BLaER1 treated with 17β-estradiol and CSF1 and Interleukin-3, amounts not matched to agents 10 nM and 100 nM (cell line): ENCODE results near the gene TGIF2.

Experiments used
- H3K27ac ChIP-seq, 11 experiments: shearing (Covaris generic); formaldehyde crosslinking; 2 replicates each; pipeline ENCODE4 v1.8.1; 2022
- H3K27me3 ChIP-seq, 11 experiments: shearing (Covaris generic); formaldehyde crosslinking; 2 replicates each; pipeline ENCODE4 v1.8.1; 2022
- H3K36me3 ChIP-seq, 11 experiments: shearing (Covaris generic); formaldehyde crosslinking; 2 replicates each; pipeline ENCODE4 v1.8.1; 2022
- H3K4me1 ChIP-seq, 10 experiments: shearing (Covaris generic); formaldehyde crosslinking; 2 replicates each; pipeline ENCODE4 v1.8.1; 2022
- H3K4me2 ChIP-seq, 11 experiments: shearing (Covaris generic); formaldehyde crosslinking; 2 replicates each; pipeline ENCODE4 v1.8.1; 2022
- H3K4me3 ChIP-seq, 10 experiments: shearing (Covaris generic); formaldehyde crosslinking; 2 replicates each; pipeline ENCODE4 v1.8.1; 2022
- H3K9ac ChIP-seq, 11 experiments: shearing (Covaris generic); formaldehyde crosslinking; 2 replicates each; pipeline ENCODE4 v1.8.1; 2022
- H3K9me3 ChIP-seq, 11 experiments: shearing (Covaris generic); formaldehyde crosslinking; replicated peaks in 1 of 11; 2 replicates each; pipeline ENCODE4 v1.8.1; 2022
- H4K20me1 ChIP-seq, 11 experiments: shearing (Covaris generic); formaldehyde crosslinking; 2 replicates each; pipeline ENCODE4 v1.8.1; 2022
- Cebpa-rat ChIP-seq, 11 experiments: shearing (Covaris generic); IDR thresholded peaks; 2 replicates each; pipeline ENCODE4 v1.8.1; 2022

TGIF2 gene

GRCh38 chr20:36573103-36573797 is at the start of gene TGIF2:
Gene TGIF2, plus strand, starts transcription at chr20:36573597. Its CDS starts 5,178 bp downstream, at chr20:36578775.
- H3K27me3 ChIP-seq, result no peaks in the 10 kb centered on the region
- H3K4me2 ChIP-seq, result peak within 1 kb of the TSS; percentile 87 to 99 (median 96)
- no peak for TF ChIP-seq Cebpa-rat (IDR thresholded peaks at IDR 0.05)
- H3K4me3 ChIP-seq, result peak within 1 kb of the TSS; percentile 87 to 98 (median 96)
- peak within 1 kb of the TSS; percentile 91 to 100 (median 99) for H3K27ac ChIP-seq
- peak within 1 kb of the TSS; percentile 93 to 99 (median 99) for H3K9ac ChIP-seq
- H3K9me3 ChIP-seq, result no peaks in the 10 kb centered on the region
- peaks cover 18 to 42% (median 34%) of the 10 kb centered on the region in 10 experiments for H3K4me1 ChIP-seq
- peaks cover 7 to 27% (median 22%) of the 10 kb centered on the region in 11 experiments for H3K36me3 ChIP-seq
- peaks cover 19 to 37% (median 34%) of the 10 kb centered on the region in 11 experiments; a peak in 21 of 22 replicates for H4K20me1 ChIP-seq

GRCh38 chr20:36525620-36526365 is 47.6 kb upstream of the TGIF2 start:
- Histone ChIP-seq H3K9me3 (no peaks in the 10 kb centered on the region), H3K9ac (peak overlapping the region in 4 of 11 experiments; percentile 8 to 32 (median 21); a peak in 2 of 22 replicates), H3K4me3 (no peak overlapping the region), H3K4me1 (peaks cover 11 to 38% (median 27%) of the 10 kb centered on the region in 10 experiments), H3K27ac (peak overlapping the region in 3 of 11 experiments; percentile 18 to 54 (median 32); a peak in 6 of 22 replicates), H3K27me3 (no peaks in the 10 kb centered on the region), H3K36me3 (peaks cover 63 to 92% (median 81%) of the 10 kb centered on the region in 11 experiments), H3K4me2 (peak overlapping the region in 2 of 11 experiments; percentile 4 to 31; a peak in 2 of 22 replicates), H4K20me1 (peaks cover 0 to 51% (median 3%) of the 10 kb centered on the region in 11 experiments; a peak in 7 of 22 replicates)
- TF ChIP-seq Cebpa-rat (IDR thresholded peaks at IDR 0.05), result no peak

- H4K20me1 ChIP-seq, result peaks cover 0 to 45% (median 0%) of the 10 kb centered on the region in 11 experiments; a peak in 7 of 22 replicates
- H3K9me3 ChIP-seq, result no peaks in the 10 kb centered on the region
- no peaks in the 10 kb centered on the region for H3K27me3 ChIP-seq
- H3K27ac ChIP-seq, result peak overlapping the region in 4 of 11 experiments; percentile 18 to 54 (median 31); a peak in 6 of 22 replicates
- H3K36me3 ChIP-seq, result peaks cover 56 to 84% (median 75%) of the 10 kb centered on the region in 11 experiments
- H3K4me3 ChIP-seq, result no peak overlapping the region
- H3K9ac ChIP-seq, result peak overlapping the region in 4 of 11 experiments; percentile 8 to 32 (median 21); a peak in 1 of 22 replicates
- H3K4me1 ChIP-seq, result peaks cover 11 to 38% (median 26%) of the 10 kb centered on the region in 10 experiments
- no peak for TF ChIP-seq Cebpa-rat (IDR thresholded peaks at IDR 0.05)
- peak overlapping the region in 2 of 11 experiments; percentile 4 to 31; a peak in 2 of 22 replicates for H3K4me2 ChIP-seq
These were observed 46.8 kb upstream of the TGIF2 start for GRCh38 chr20:36526521-36527011.

GRCh38 chr20:36527331-36528125 is 45.9 kb upstream of the TGIF2 start:
- Histone ChIP-seq H3K4me3 (no peak overlapping the region), H3K27me3 (no peaks in the 10 kb centered on the region), H3K36me3 (peaks cover 51 to 75% (median 66%) of the 10 kb centered on the region in 11 experiments), H3K4me2 (no peak overlapping the region), H3K9me3 (no peaks in the 10 kb centered on the region), H4K20me1 (peaks cover 0 to 39% (median 0%) of the 10 kb centered on the region in 11 experiments; a peak in 7 of 22 replicates), H3K9ac (0 out of 22 replicates have a peak overlapping the region, but pooled peaks of 1 of the 11 experiments have one; percentile 9), H3K4me1 (peaks cover 11 to 29% (median 20%) of the 10 kb centered on the region in 10 experiments), H3K27ac (no peak overlapping the region)
- no peak for TF ChIP-seq Cebpa-rat (IDR thresholded peaks at IDR 0.05)

GRCh38 chr20:36528176-36528874 is 45.1 kb upstream of the TGIF2 start:
- H4K20me1 ChIP-seq, result peaks cover 0 to 39% (median 0%) of the 10 kb centered on the region in 11 experiments; a peak in 5 of 22 replicates
- no peak for TF ChIP-seq Cebpa-rat (IDR thresholded peaks at IDR 0.05)
- no peak overlapping the region for H3K4me2 ChIP-seq
- H3K9ac ChIP-seq, result no peak overlapping the region
- H3K27me3 ChIP-seq, result no peaks in the 10 kb centered on the region
- H3K4me3 ChIP-seq, result no peak overlapping the region
- H3K36me3 ChIP-seq, result peaks cover 51 to 70% (median 63%) of the 10 kb centered on the region in 11 experiments
- H3K4me1 ChIP-seq, result peaks cover 4 to 22% (median 12%) of the 10 kb centered on the region in 10 experiments; a peak in 19 of 20 replicates
- no peaks in the 10 kb centered on the region for H3K9me3 ChIP-seq
- no peak overlapping the region for H3K27ac ChIP-seq

GRCh38 chr20:36528875-36529417 is 44.5 kb upstream of the TGIF2 start:
- H3K27me3 ChIP-seq, result no peaks in the 10 kb centered on the region
- peaks cover 0 to 16% (median 7%) of the 10 kb centered on the region in 10 experiments; a peak in 11 of 20 replicates for H3K4me1 ChIP-seq
- H3K9ac ChIP-seq, result no peak overlapping the region
- no peaks in the 10 kb centered on the region for H3K9me3 ChIP-seq
- no peak for TF ChIP-seq Cebpa-rat (IDR thresholded peaks at IDR 0.05)
- peaks cover 0 to 39% (median 0%) of the 10 kb centered on the region in 11 experiments; a peak in 5 of 22 replicates for H4K20me1 ChIP-seq
- H3K36me3 ChIP-seq, result peaks cover 49 to 66% (median 56%) of the 10 kb centered on the region in 11 experiments
- no peak overlapping the region for H3K4me2 ChIP-seq
- no peak overlapping the region for H3K4me3 ChIP-seq
- no peak overlapping the region for H3K27ac ChIP-seq

GRCh38 chr20:36532388-36532787 is 41.0 kb upstream of the TGIF2 start:
- H4K20me1 ChIP-seq, result peaks cover 0 to 16% (median 0%) of the 10 kb centered on the region in 11 experiments; a peak in 3 of 22 replicates
- H3K9me3 ChIP-seq, result no peaks in the 10 kb centered on the region
- no peak overlapping the region for H3K27ac ChIP-seq
- H3K36me3 ChIP-seq, result peaks cover 16 to 31% (median 22%) of the 10 kb centered on the region in 11 experiments
- H3K9ac ChIP-seq, result no peak overlapping the region
- H3K4me3 ChIP-seq, result no peak overlapping the region
- H3K4me2 ChIP-seq, result no peak overlapping the region
- TF ChIP-seq Cebpa-rat (IDR thresholded peaks at IDR 0.05), result no peak
- H3K27me3 ChIP-seq, result no peaks in the 10 kb centered on the region
- no peaks in the 10 kb centered on the region for H3K4me1 ChIP-seq
